Chondrocyte (in vitro differentiated cells): ENCODE measurements around the gene OSBPL1A. TPM values are rescaled to one million over a fixed set of nuclear protein-coding genes. Genes with fewer than 3 reads are reported as not detected.

Experiments used
- DNase-seq: peaks from one replicate; pipeline ENCODE4 v3.0.0; 2021; ENCODE audit warnings: mixed read lengths, low spot score
- H3K27ac Mint-ChIP-seq: one replicate; pipeline ENCODE4 v1.8.0; 2021; ENCODE audit warnings: mild to moderate bottlenecking, moderate library complexity, mixed read lengths; ENCODE audit not compliant: unreplicated experiment
- H3K27me3 Mint-ChIP-seq: 2 replicates; pipeline ENCODE4 v1.8.0; 2021; ENCODE audit warnings: low read depth, mixed read lengths
- H3K36me3 Mint-ChIP-seq: 2 replicates; pipeline ENCODE4 v1.8.0; 2021; ENCODE audit warnings: low read depth, mixed read lengths
- H3K4me1 Mint-ChIP-seq: 2 replicates; pipeline ENCODE4 v1.8.0; 2021; ENCODE audit warnings: low read depth, mild to moderate bottlenecking, mixed read lengths
- H3K4me3 Mint-ChIP-seq: one replicate; pipeline ENCODE4 v1.8.0; 2021; ENCODE audit warnings: mild to moderate bottlenecking, moderate library complexity, mixed read lengths; ENCODE audit not compliant: unreplicated experiment
- H3K9me3 Mint-ChIP-seq: 2 replicates; pipeline ENCODE4 v1.8.0; 2021; ENCODE audit warnings: low read depth, mixed read lengths
- total RNA-seq: library from RNA; stranded (reverse); gene quantifications from 3 replicates; pipeline ENCODE4 v1.2.1, GENCODE V29; 2021
- TF ChIP-seq, protein P1 (sequence below): fragments of 200-600 bp; sonication (generic); IDR thresholded peaks from 2 replicates; pipeline ENCODE4 v1.5.0; 2021; ENCODE audit warnings: antibody characterized with exemption, mild to moderate bottlenecking, moderate library complexity

The OSBPL1A gene
- total RNA-seq, 1 donor from 2014 or later: 33.3 TPM

DNA sequence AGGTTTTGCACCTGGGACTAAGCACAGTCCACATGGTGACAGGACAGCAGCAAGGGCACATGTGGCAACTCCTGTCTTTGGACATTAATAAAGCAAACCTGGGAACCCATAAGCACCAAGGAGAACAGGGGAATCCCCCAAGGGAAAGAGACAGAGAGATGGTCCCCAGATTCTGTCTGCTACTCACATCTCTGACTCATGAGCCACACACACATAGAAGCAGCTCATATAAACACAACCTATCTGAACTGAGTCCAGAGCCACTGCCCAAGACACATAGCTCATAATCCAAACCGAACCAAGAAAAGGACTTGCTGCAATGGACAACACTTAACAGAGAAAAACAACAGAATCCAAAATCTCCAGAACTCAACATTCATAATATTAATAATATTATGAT lies 82.5 kb downstream of the OSBPL1A start:
- no peak for DNase-seq
- Mint-ChIP-seq H3K4me3 (no peak overlapping the region), H3K27ac (no peak overlapping the region), H3K27me3 (no peaks in the 10 kb centered on the region), H3K36me3 (peaks cover 5% of the 10 kb centered on the region), H3K9me3 (no peaks in the 10 kb centered on the region), H3K4me1 (peaks cover 5% of the 10 kb centered on the region)
- TF ChIP-seq, protein P1, sequence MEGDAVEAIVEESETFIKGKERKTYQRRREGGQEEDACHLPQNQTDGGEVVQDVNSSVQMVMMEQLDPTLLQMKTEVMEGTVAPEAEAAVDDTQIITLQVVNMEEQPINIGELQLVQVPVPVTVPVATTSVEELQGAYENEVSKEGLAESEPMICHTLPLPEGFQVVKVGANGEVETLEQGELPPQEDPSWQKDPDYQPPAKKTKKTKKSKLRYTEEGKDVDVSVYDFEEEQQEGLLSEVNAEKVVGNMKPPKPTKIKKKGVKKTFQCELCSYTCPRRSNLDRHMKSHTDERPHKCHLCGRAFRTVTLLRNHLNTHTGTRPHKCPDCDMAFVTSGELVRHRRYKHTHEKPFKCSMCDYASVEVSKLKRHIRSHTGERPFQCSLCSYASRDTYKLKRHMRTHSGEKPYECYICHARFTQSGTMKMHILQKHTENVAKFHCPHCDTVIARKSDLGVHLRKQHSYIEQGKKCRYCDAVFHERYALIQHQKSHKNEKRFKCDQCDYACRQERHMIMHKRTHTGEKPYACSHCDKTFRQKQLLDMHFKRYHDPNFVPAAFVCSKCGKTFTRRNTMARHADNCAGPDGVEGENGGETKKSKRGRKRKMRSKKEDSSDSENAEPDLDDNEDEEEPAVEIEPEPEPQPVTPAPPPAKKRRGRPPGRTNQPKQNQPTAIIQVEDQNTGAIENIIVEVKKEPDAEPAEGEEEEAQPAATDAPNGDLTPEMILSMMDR: no peak

DNA sequence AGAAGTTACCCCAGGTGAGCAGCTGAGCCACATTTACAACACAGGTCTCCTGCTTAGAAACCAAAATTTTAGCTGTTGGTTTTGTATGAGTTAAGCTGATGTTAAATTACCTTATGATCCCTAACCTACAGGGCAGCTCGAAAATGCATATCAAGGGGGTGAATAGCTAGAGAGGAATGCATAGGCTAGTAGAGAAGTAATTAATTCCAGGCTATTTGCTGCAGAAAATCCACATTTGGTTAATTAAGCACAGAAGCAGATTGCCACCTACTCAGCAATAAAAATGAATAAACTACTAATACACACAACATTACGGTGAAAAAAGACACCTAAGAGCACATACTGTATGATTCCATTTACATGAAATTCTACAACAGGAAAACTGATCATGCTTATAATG lies 91.4 kb downstream of the OSBPL1A start:
- H3K4me1 Mint-ChIP-seq: no peaks in the 10 kb centered on the region
- DNase-seq: no peak
- H3K36me3 Mint-ChIP-seq: peaks cover 13% of the 10 kb centered on the region
- no peaks in the 10 kb centered on the region for H3K9me3 Mint-ChIP-seq
- H3K27ac Mint-ChIP-seq: no peak overlapping the region
- H3K4me3 Mint-ChIP-seq: no peak overlapping the region
- TF ChIP-seq, protein P1: no peak
- H3K27me3 Mint-ChIP-seq: no peaks in the 10 kb centered on the region

DNA sequence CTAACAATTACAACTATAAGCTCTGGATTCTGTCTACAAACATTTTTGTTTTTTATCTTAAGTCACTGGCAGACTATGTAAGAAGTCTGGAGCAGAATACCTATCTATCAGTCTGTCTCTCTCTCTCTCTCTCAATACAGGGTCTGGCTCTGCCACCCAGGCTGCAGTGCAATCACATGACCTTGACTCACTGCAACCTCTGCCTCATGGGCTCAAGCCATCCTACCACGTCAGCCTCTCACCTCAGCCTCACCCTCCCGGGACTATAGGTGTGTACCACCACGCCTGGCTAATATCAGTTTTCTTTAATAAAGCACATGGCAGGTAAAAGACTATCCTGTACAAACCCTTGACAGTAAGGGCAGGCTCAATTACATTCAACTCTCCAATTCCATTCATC lies 96.9 kb downstream of the OSBPL1A start:
- TF ChIP-seq, protein P1: no peak
- no peak overlapping the region for H3K4me3 Mint-ChIP-seq
- no peak overlapping the region for H3K27ac Mint-ChIP-seq
- DNase-seq: no peak
- no peaks in the 10 kb centered on the region for H3K9me3 Mint-ChIP-seq
- peaks cover 9% of the 10 kb centered on the region for H3K36me3 Mint-ChIP-seq
- no peaks in the 10 kb centered on the region for H3K27me3 Mint-ChIP-seq
- H3K4me1 Mint-ChIP-seq: peaks cover 9% of the 10 kb centered on the region

DNA sequence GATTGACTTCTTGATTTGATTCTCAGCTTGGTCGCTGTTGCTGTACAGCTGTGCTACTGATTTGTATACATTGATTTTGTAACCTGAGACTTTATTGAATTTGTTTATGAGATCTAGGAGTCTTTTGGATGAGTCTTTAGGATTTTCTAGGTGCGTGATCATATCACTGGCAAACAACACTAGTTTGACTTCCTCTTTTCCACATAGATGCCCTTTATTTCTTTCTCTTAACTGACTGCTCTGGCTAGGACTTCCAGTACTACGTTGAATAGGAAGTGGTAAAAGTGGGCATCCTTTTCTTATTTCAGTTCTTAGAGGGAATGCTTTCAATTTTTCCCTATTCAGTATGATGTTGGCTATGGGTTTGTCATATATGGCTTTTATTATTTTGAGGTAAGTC lies 101.3 kb downstream of the OSBPL1A start:
- H3K27me3 Mint-ChIP-seq: no peaks in the 10 kb centered on the region
- H3K27ac Mint-ChIP-seq: no peak overlapping the region
- TF ChIP-seq, protein P1: no peak

DNA sequence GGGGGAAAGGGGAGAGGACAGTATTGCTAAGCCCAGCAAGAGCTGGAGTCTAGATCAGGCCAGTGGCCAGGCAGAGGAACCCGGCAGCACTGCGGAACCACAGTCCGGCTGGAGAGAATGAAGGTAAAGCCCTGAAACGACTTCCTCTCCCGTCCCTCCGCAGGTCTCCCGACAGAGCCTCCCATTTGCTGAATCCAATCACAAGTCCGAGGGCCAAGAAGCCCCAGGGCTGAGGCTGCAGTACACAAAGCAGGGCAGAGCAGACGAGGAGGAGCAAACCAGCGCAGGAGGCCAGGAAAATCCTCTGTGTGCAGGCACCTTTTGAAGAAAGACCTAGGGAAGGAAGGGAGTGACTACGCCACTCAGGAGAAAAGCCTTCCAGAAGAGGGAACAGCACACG lies 104.4 kb downstream of the OSBPL1A start:
- no peaks in the 10 kb centered on the region for H3K27me3 Mint-ChIP-seq
- no peak overlapping the region for H3K27ac Mint-ChIP-seq
- no peak for DNase-seq

More for the DNA sequence above, 101.3 kb downstream of the OSBPL1A start:
- H3K4me1 Mint-ChIP-seq: peaks cover 9% of the 10 kb centered on the region
- no peaks in the 10 kb centered on the region for H3K9me3 Mint-ChIP-seq
- DNase-seq: no peak
- H3K36me3 Mint-ChIP-seq: peaks cover 8% of the 10 kb centered on the region
- H3K4me3 Mint-ChIP-seq: no peak overlapping the region

More for the DNA sequence above, 104.4 kb downstream of the OSBPL1A start:
- Mint-ChIP-seq H3K9me3 (no peaks in the 10 kb centered on the region), H3K36me3 (peaks cover 1% of the 10 kb centered on the region), H3K4me3 (no peak overlapping the region), H3K4me1 (no peaks in the 10 kb centered on the region)
- TF ChIP-seq, protein P1: no peak
